T-cell (primary cell): ENCODE measurements around the gene SESTD1. TPM values are rescaled to one million over a fixed set of nuclear protein-coding genes. Genes with fewer than 3 reads are reported as not detected.

Experiments
- ATAC-seq, 4 experiments: fragments of 200-7000 bp in 3 of 4; fragments of 150-1000 bp in 1 of 4; cut with Tn5 transposase; replicated peaks in 1 of 4; 1 replicate in 3 of 4; 2 replicates in 1 of 4; pipeline ENCODE4 v1.10.0; 2021; ENCODE audit warnings: moderate library complexity in 3 of 4, mild to moderate bottlenecking in 2 of 4, moderate number of reproducible peaks in 1 of 4
- CTCF ChIA-PET, 2 donors: fragments of 300-600 bp; sonication (Branson Sonifier 250); formaldehyde crosslinking; loops; one replicate each; lab custom pipeline; 2022; ENCODE audit warnings: antibody characterized with exemption in 2 of 2; lab: Charles Lee
- POLR2A ChIA-PET, 2 donors: fragments of 300-600 bp; sonication (Branson Sonifier 250); formaldehyde crosslinking; loops; one replicate each; lab custom pipeline; 2022; ENCODE audit warnings: antibody characterized with exemption in 2 of 2; lab: Charles Lee
- DNase-seq, 35 experiments: peaks; one replicate each; pipeline versions ENCODE4 v3.0.0 to v3.0.0-alpha.2; 2013 to 2023
- H3K27ac ChIP-seq: one replicate; pipeline ENCODE4 v1.5.1; 2013; ENCODE audit warnings: low read length
- H3K27me3 ChIP-seq, 2 experiments: replicated peaks in 1 of 2; 1 replicate in 1 of 2; 2 replicates in 1 of 2; pipeline versions ENCODE4 v1.6.1 to v1.7.0; 2013; ENCODE audit warnings: low read length in 1 of 2, mixed read lengths in 1 of 2; ENCODE audit not compliant: control insufficient read depth in 2 of 2, insufficient read depth in 2 of 2; ENCODE audit errors: extremely low read depth in 1 of 2
- H3K36me3 ChIP-seq, 2 donors: 1 replicate in 1 of 2; 2 replicates in 1 of 2; pipeline versions ENCODE4 v1.6.1 to v1.7.0; 2013; ENCODE audit warnings: low read length in 1 of 2; ENCODE audit not compliant: control insufficient read depth in 2 of 2, insufficient read depth in 1 of 2; ENCODE audit errors: extremely low read depth in 1 of 2
- H3K4me1 ChIP-seq, 2 experiments: 1 replicate in 1 of 2; 2 replicates in 1 of 2; pipeline versions ENCODE4 v1.6.1 to v1.7.0; 2013; ENCODE audit warnings: low read length in 2 of 2, mixed read lengths in 1 of 2; ENCODE audit not compliant: insufficient read depth in 2 of 2, control insufficient read depth in 1 of 2; ENCODE audit errors: extremely low read depth in 1 of 2
- H3K4me3 ChIP-seq, 2 donors: 1 replicate in 1 of 2; 2 replicates in 1 of 2; pipeline versions ENCODE4 v1.5.1 to v1.7.0; 2013; ENCODE audit warnings: mild to moderate bottlenecking in 2 of 2, low read length in 1 of 2, moderate library complexity in 1 of 2; ENCODE audit not compliant: control insufficient read depth in 1 of 2; ENCODE audit errors: extremely low read depth in 1 of 2
- H3K9me3 ChIP-seq: 2 replicates; pipeline ENCODE4 v1.7.0; 2013
- H3K27ac Mint-ChIP-seq, 2 donors: one replicate each; pipeline ENCODE4 v1.8.0; 2020 to 2021; ENCODE audit warnings: mild to moderate bottlenecking in 2 of 2, mixed read lengths in 2 of 2
- H3K27me3 Mint-ChIP-seq, 2 donors: one replicate each; pipeline ENCODE4 v1.8.0; 2021 to 2022; ENCODE audit warnings: mixed read lengths in 2 of 2
- H3K36me3 Mint-ChIP-seq: one replicate; pipeline ENCODE4 v1.8.0; 2021; ENCODE audit warnings: mixed read lengths
- H3K4me1 Mint-ChIP-seq, 3 donors: one replicate each; pipeline ENCODE4 v1.8.0; 2020 to 2022; ENCODE audit warnings: mixed read lengths in 3 of 3, mild to moderate bottlenecking in 1 of 3
- H3K4me3 Mint-ChIP-seq, 3 donors: one replicate each; pipeline ENCODE4 v1.8.0; 2020 to 2022; ENCODE audit warnings: mild to moderate bottlenecking in 3 of 3, mixed read lengths in 3 of 3, moderate library complexity in 3 of 3
- H3K9me3 Mint-ChIP-seq, 3 donors: one replicate each; pipeline ENCODE4 v1.8.0; 2020 to 2022; ENCODE audit warnings: mixed read lengths in 3 of 3
- WGBS: methylation state at CpG from one replicate; pipeline ENCODE4 v1.1.5; 2013; ENCODE audit warnings: missing lambda C conversion rate; ENCODE audit not compliant: insufficient coverage; 5-methylcytosine and 5-hydroxymethylcytosine counted together
- total RNA-seq, 35 experiments: library from RNA in 6 of 35; stranded (reverse) in 6 of 35; fragments of 120-200 nt in 1 of 35; gene quantifications; one replicate each; pipeline versions ENCODE4 v1.2.1 to v1.2.4 and lab custom pipeline; 2013 to 2026

The SESTD1 gene
- total RNA-seq, 5 donors from 2014 or later (not counting 1 experiment from before 2014, with no cell fraction given), result 4.8 to 13.7 (median 5.5) TPM

DNA sequence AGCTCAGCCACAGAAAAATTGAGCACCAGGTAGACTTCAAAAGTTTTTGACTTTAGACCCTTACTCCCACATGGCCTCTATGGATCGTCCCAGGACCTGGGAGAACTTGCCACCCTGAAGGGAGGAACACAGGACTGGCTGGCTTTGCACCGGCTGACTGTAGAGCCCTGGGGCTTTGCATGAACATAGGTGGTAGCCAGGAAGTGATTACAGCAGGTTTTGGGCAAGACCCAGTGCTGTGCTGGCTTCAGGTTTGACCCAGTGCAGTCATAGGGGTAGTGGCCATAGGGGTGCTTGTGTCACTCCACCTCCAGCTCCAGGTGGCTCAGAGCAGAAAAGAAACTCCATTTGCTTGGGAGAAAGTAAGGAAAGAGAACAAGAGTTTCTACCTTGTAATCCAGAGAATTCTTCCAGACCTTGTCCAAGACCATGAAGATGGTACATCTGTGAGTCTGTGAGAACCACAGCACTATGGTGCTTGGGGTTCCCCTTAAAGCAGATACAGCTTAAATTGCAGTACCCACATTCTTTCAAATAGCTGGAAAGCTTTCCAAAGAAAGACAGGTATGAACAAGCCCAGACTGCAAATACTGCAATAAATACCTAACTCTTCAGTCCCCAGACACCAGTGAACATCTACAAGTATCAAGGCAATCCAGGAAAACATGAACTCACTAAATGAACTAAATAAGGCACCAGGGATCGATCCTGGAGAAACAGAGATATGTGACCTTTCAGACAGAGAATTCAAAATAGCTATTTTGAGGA is 13.0 kb upstream of the SESTD1 start:
- CTCF ChIA-PET, result no interaction called here
- H3K27me3 Mint-ChIP-seq, result peaks cover 7 to 15% of the 10 kb centered on the region in 2 donors
- ATAC-seq, result no peak

GRCh38 chr2:179275253-179276012 is 10.8 kb upstream of the SESTD1 start:
- H3K36me3 Mint-ChIP-seq, result no peaks in the 10 kb centered on the region
- no peaks in the 10 kb centered on the region for H3K9me3 Mint-ChIP-seq
- H3K4me3 ChIP-seq, result no peak overlapping the region
- H3K27me3 Mint-ChIP-seq, result peaks cover 7 to 15% of the 10 kb centered on the region in 2 donors
- ChIA-PET POLR2A (no interaction called here), CTCF (no interaction called here)
- no peak overlapping the region for H3K4me3 Mint-ChIP-seq
- H3K36me3 ChIP-seq, result no peaks in the 10 kb centered on the region
- no peak overlapping the region for H3K27ac ChIP-seq
- no peaks in the 10 kb centered on the region for H3K9me3 ChIP-seq
- peaks cover 0 to under 1% of the 10 kb centered on the region in 2 experiments for H3K27me3 ChIP-seq
- ATAC-seq (no peak), DNase-seq (no peak)
- no peaks in the 10 kb centered on the region for H3K4me1 ChIP-seq
- H3K4me1 Mint-ChIP-seq, result peaks cover 0 to 6% (median 0%) of the 10 kb centered on the region in 3 donors
- 89% methylated on average over 4 of the region's 4 CpGs for whole genome bisulfite sequencing
- H3K27ac Mint-ChIP-seq, result no peak overlapping the region

More for the DNA sequence above, 13.0 kb upstream of the SESTD1 start:
- Mint-ChIP-seq H3K27ac (no peak overlapping the region), H3K4me1 (peaks cover 0 to 6% (median 0%) of the 10 kb centered on the region in 3 donors), H3K36me3 (no peaks in the 10 kb centered on the region), H3K4me3 (no peak overlapping the region), H3K9me3 (no peaks in the 10 kb centered on the region)
- no peaks in the 10 kb centered on the region for H3K27me3 ChIP-seq
- H3K36me3 ChIP-seq, result no peaks in the 10 kb centered on the region
- no peak overlapping the region for H3K27ac ChIP-seq
- no peak overlapping the region for H3K4me3 ChIP-seq
- POLR2A ChIA-PET, result no interaction called here
- no peak for DNase-seq
- no peaks in the 10 kb centered on the region for H3K9me3 ChIP-seq
- no peaks in the 10 kb centered on the region for H3K4me1 ChIP-seq
- WGBS, result 100% methylated on average over 1 of the region's 3 CpGs

DNA sequence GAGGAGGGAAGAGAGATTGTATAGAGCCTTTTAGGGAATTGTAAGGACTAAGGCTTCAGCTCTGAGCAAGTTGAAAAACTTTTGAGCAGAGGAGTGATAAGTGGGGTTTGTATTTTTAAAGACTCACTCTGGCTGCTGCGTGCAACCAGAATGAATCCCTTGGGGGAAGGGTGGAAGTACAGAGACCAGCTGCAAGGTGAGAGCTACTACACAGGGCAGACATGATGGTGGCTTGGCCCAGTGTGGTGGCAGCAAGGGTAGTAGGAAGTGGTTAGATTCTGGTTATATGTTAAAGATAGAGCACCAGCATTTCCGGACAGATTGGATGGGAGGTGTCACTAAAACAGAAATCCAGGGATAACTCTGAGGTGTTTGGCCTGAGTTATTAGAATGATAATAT is 10.1 kb upstream of the SESTD1 start:
- Mint-ChIP-seq H3K4me3 (no peak overlapping the region), H3K27me3 (peaks cover 7 to 15% of the 10 kb centered on the region in 2 donors), H3K27ac (no peak overlapping the region), H3K4me1 (peaks cover 0 to 6% (median 0%) of the 10 kb centered on the region in 3 donors), H3K36me3 (no peaks in the 10 kb centered on the region), H3K9me3 (no peaks in the 10 kb centered on the region)
- H3K27me3 ChIP-seq, result peaks cover 0 to 2% of the 10 kb centered on the region in 2 experiments
- ATAC-seq (no peak), DNase-seq (no peak)
- no peaks in the 10 kb centered on the region for H3K4me1 ChIP-seq
- no peaks in the 10 kb centered on the region for H3K36me3 ChIP-seq
- H3K27ac ChIP-seq, result no peak overlapping the region
- H3K9me3 ChIP-seq, result no peaks in the 10 kb centered on the region
- ChIA-PET POLR2A (no interaction called here), CTCF (no interaction called here)
- H3K4me3 ChIP-seq, result no peak overlapping the region
- 42% methylated on average over 1 of the region's 2 CpGs for WGBS

DNA sequence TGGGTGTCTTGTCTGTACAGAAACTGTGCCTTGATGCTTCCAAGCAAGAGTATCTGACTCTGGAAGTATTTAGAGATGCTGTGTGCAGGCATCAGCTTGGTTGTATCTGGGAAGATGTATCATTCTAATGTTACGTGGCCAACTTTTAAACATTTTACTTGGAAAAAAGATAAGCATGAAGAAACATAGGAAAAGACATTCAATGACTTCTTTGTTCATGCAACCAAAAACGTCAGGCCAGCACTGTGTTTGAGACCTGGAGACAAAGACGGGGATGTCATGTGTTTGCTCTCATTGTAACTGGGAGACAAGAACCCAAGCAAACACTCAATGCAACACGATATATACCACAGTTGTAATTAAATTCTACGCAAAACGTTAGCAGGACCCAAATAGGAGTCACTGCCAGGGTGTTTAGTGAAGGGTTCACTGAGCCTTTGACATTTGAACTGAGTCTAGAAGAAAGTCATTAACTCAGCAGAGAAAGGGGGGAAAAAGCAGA is 8.9 kb upstream of the SESTD1 start:
- WGBS, result no CpG with 5 or more reads among the region's 6 CpGs
- no peaks in the 10 kb centered on the region for H3K4me1 ChIP-seq
- no peaks in the 10 kb centered on the region for H3K9me3 ChIP-seq
- ChIA-PET POLR2A (no interaction called here), CTCF (no interaction called here)
- no peak overlapping the region for H3K4me3 Mint-ChIP-seq
- peaks cover 0 to 2% of the 10 kb centered on the region in 2 experiments for H3K27me3 ChIP-seq
- no peak overlapping the region for H3K27ac Mint-ChIP-seq
- ATAC-seq, result no peak
- no peaks in the 10 kb centered on the region for H3K9me3 Mint-ChIP-seq
- no peak overlapping the region for H3K4me3 ChIP-seq
- H3K4me1 Mint-ChIP-seq, result peaks cover 0 to 6% (median 0%) of the 10 kb centered on the region in 3 donors
- DNase-seq, result no peak
- H3K27ac ChIP-seq, result no peak overlapping the region
- H3K27me3 Mint-ChIP-seq, result peaks cover 9 to 13% of the 10 kb centered on the region in 2 donors
- H3K36me3 ChIP-seq, result no peaks in the 10 kb centered on the region
- no peaks in the 10 kb centered on the region for H3K36me3 Mint-ChIP-seq

DNA sequence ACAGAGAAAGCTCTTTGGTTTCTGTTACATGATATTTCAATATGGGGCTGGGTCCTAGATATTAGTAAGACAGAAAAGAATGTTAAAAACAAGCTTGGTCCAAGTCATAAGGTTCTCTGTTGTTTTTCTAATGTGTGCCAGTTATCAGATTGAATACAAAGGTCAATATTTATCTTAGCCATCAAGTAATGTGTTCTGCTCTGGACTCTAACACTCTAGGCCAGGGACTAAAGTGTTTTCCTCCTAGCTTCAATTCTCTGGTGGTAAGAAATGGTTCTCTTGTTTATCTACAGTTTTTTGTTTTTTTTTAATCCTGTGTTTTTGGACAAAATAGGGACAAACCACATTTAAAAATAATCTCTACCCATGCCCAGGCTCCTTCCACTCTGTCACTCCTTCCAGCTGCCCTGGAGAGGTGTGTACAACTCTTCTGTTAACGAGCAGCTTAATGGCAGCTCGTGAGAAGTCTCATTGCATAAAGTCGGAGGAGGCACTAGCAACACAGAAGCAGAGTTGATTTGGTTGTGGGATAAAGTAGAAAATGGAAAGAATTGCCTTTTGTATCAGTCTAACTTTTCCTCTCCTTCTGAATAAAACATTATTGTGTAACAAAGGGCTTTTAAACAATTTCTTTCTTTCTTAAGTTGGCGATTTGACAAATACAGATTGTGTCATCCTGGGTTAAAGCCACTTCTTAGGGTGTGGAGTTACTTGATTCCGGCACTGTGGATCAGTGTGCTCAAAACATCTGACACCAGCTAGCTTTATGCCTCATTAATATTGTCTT is 8.0 kb upstream of the SESTD1 start:
- Mint-ChIP-seq H3K27ac (no peak overlapping the region), H3K36me3 (no peaks in the 10 kb centered on the region), H3K9me3 (no peaks in the 10 kb centered on the region), H3K4me1 (peaks cover 0 to 6% (median 0%) of the 10 kb centered on the region in 3 donors), H3K27me3 (peaks cover 6 to 8% of the 10 kb centered on the region in 2 donors), H3K4me3 (no peak overlapping the region)
- Histone ChIP-seq H3K27me3 (peaks cover 0 to 2% of the 10 kb centered on the region in 2 experiments), H3K27ac (no peak overlapping the region), H3K4me1 (no peaks in the 10 kb centered on the region), H3K4me3 (no peak overlapping the region), H3K9me3 (no peaks in the 10 kb centered on the region), H3K36me3 (no peaks in the 10 kb centered on the region)
- DNase-seq (no peak), ATAC-seq (no peak)
- no CpG with 5 or more reads among the region's 5 CpGs for WGBS
- POLR2A ChIA-PET, result no interaction called here
- CTCF ChIA-PET, result no interaction called here

GRCh38 chr2:179270689-179271088 is 6.1 kb upstream of the SESTD1 start:
- H3K27me3 Mint-ChIP-seq, result peaks cover 16 to 18% of the 10 kb centered on the region in 2 donors
- POLR2A ChIA-PET, result no interaction called here
- no peak overlapping the region for H3K4me3 ChIP-seq
- H3K4me1 Mint-ChIP-seq, result peaks cover 0 to 11% (median under 1%) of the 10 kb centered on the region in 3 donors
- H3K4me3 Mint-ChIP-seq, result no peak overlapping the region
- no peaks in the 10 kb centered on the region for H3K36me3 ChIP-seq
- DNase-seq (no peak), ATAC-seq (no peak)
- H3K9me3 Mint-ChIP-seq, result no peaks in the 10 kb centered on the region
- peaks cover 0 to 2% of the 10 kb centered on the region in 2 experiments for H3K27me3 ChIP-seq
- CTCF ChIA-PET, result no interaction called here
- no peaks in the 10 kb centered on the region for H3K36me3 Mint-ChIP-seq
- no peaks in the 10 kb centered on the region for H3K4me1 ChIP-seq
- no peaks in the 10 kb centered on the region for H3K9me3 ChIP-seq
- WGBS, result 100% methylated on average over 1 of the region's 2 CpGs
- H3K27ac ChIP-seq, result no peak overlapping the region
- H3K27ac Mint-ChIP-seq, result no peak overlapping the region
